Measurements from ENCODE around the gene CALHM6. TPM values are rescaled to one million over a fixed set of nuclear protein-coding genes. Genes with fewer than 3 reads are reported as not detected.

Gene CALHM6
- polyA plus RNA-seq, 1 experiment = 0.75 TPM

DNA sequence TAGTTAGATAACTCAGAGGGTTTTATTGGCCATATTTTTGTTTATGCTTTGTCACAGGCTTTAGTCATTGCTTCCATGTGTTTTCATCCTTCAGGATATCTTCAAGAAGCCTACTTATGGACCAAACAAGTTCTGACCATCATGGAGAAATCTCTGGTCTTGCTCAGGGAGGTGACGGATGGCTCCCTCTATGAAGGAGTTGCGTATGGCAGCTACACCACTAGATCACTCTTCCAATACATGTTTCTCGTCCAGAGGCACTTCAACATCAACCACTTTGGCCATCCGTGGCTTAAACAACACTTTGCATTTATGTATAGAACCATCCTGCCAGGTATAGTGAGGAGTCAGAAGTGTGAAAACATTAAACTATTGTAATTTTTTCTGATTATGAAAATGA lies 30.3 kb upstream of the CALHM6 start:
- peaks cover 6% of the 10 kb centered on the region; the same call in 1 of the 2 replicates for H3K36me3 ChIP-seq (ENCODE audit: control insufficient read depth, insufficient read depth, low read length)
- POLR2A ChIA-PET = no interaction called here
- no peaks in the 10 kb centered on the region for H3K27me3 ChIP-seq (ENCODE audit: control insufficient read depth, insufficient read depth, low read length)
- CTCF ChIA-PET = no interaction called here
- TF ChIP-seq, protein P1, sequence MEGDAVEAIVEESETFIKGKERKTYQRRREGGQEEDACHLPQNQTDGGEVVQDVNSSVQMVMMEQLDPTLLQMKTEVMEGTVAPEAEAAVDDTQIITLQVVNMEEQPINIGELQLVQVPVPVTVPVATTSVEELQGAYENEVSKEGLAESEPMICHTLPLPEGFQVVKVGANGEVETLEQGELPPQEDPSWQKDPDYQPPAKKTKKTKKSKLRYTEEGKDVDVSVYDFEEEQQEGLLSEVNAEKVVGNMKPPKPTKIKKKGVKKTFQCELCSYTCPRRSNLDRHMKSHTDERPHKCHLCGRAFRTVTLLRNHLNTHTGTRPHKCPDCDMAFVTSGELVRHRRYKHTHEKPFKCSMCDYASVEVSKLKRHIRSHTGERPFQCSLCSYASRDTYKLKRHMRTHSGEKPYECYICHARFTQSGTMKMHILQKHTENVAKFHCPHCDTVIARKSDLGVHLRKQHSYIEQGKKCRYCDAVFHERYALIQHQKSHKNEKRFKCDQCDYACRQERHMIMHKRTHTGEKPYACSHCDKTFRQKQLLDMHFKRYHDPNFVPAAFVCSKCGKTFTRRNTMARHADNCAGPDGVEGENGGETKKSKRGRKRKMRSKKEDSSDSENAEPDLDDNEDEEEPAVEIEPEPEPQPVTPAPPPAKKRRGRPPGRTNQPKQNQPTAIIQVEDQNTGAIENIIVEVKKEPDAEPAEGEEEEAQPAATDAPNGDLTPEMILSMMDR (IDR thresholded peaks at IDR 0.05; ENCODE audit: insufficient read depth, low read depth, low read length) = no peak
- no peak for DNase-seq (ENCODE audit: low read depth)
- H3K4me3 ChIP-seq (ENCODE audit: low read depth, low read length) = no peak overlapping the region

DNA sequence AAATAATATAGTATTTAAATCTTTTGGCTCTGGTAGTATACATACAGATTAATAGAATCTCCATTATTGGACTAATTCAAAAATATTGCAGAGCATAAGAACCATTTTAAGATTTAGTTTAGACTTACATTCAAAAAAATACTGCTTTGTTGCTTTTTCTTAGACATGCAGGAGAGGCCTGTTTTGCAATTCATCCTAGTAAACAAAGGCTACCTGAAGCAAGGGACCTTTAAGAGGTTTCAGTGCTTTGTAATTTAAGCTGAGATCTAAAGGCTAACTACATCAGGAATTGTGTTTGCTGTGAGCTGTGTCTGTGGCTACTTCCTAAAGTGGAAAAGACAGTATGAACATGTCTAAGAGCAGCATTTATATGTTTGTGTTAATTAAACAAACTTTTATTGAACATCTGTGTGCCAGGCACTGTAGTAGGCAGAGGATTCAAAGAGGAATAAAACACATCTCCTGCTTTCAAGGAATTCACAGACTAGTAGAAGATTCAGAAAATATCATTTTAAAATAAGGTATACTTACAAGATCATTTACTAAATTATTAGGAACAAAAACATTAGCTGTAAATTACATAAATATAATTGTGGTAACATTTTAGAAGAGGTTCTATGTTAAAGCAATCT lies 29.1 kb upstream of the CALHM6 start:
- TF ChIP-seq, protein P1 (IDR thresholded peaks at IDR 0.05; ENCODE audit: insufficient read depth, low read depth, low read length) = no peak
- peaks cover 10% of the 10 kb centered on the region for H3K36me3 ChIP-seq (ENCODE audit: control insufficient read depth, insufficient read depth, low read length)
- ChIA-PET POLR2A (no interaction called here), CTCF (interaction anchor here (0.6 to 1.0 kb wide), 2 partner anchors 12 to 347 kb away, joined by 3 to 4 read pairs; no protein-coding TSS in a partner anchor)
- H3K4me3 ChIP-seq (ENCODE audit: low read depth, low read length) = no peak overlapping the region
- no peaks in the 10 kb centered on the region for H3K27me3 ChIP-seq (ENCODE audit: control insufficient read depth, insufficient read depth, low read length)
- DNase-seq (ENCODE audit: low read depth) = no peak

DNA sequence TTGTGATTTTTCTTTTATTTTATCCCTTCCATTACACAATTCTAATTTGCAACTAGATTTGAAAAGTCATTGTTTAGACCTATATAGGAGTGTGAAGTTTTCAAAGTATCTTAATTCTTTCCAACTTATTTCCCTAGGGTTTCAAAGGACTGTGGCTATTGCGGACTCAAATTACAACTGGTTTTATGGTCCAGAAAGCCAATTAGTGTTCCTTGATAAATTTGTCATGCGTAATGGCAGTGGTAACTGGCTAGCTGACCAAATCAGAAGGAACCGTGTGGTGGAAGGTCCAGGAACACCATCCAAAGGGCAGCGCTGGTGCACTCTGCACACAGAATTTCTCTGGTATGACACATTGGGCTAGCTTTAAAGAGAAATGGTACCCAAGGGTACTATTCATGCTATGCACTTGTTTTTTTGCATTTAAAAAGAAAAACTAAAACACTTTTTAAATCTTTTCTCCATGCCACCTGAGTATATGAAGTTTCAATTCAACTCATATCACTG lies 27.9 kb upstream of the CALHM6 start:
- TF ChIP-seq, protein P1 (IDR thresholded peaks at IDR 0.05; ENCODE audit: insufficient read depth, low read depth, low read length) = no peak
- no peaks in the 10 kb centered on the region for H3K27me3 ChIP-seq (ENCODE audit: control insufficient read depth, insufficient read depth, low read length)
- ChIA-PET CTCF (interaction anchor here (1.0 kb wide), 1 partner anchor 11 kb away, joined by 3 read pairs; no protein-coding TSS in a partner anchor), POLR2A (no interaction called here)
- H3K4me3 ChIP-seq (ENCODE audit: low read depth, low read length) = no peak overlapping the region
- peaks cover 10% of the 10 kb centered on the region for H3K36me3 ChIP-seq (ENCODE audit: control insufficient read depth, insufficient read depth, low read length)
- no peak for DNase-seq (ENCODE audit: low read depth)

DNA sequence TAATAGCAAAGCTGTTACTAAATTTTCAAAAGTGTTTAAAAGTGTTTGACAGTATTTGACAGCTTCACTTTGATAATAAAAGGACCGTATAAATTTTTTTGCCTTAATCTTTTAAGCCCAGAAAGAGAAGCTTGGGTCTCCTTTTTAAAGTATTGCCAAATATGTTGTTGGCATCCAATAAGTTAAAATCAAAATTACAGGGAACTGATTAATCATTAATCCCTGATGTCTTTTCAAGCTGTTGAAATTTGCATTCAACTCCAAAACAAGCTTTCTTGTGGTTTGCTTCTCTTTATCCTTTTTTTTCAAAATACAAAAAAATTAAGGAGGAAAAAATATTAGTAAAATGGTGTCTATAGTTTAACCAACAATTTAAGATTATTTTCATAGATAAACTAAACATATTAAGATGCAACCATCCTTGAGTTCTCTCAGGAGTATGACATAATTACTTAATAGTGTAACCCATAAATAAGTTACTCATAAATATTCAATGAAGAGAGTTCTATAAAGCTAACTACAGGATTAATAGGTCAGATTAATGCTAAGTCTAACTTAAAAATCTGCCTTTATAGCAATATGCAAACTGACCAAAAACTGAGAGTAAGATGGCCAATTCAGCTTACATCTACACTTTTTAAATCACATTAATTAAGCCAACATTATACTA lies 27.0 kb upstream of the CALHM6 start:
- CTCF ChIA-PET = interaction anchor here (0.9 kb wide), 1 partner anchor 146 kb away, joined by 3 read pairs; no protein-coding TSS in a partner anchor
- no peak overlapping the region for H3K4me3 ChIP-seq (ENCODE audit: low read depth, low read length)
- H3K27me3 ChIP-seq (ENCODE audit: control insufficient read depth, insufficient read depth, low read length) = no peaks in the 10 kb centered on the region
- TF ChIP-seq, protein P1 (IDR thresholded peaks at IDR 0.05; ENCODE audit: insufficient read depth, low read depth, low read length) = no peak
- peaks cover 8% of the 10 kb centered on the region; the same call in 1 of the 2 replicates for H3K36me3 ChIP-seq (ENCODE audit: control insufficient read depth, insufficient read depth, low read length)
- POLR2A ChIA-PET = no interaction called here
- DNase-seq (ENCODE audit: low read depth) = no peak

DNA sequence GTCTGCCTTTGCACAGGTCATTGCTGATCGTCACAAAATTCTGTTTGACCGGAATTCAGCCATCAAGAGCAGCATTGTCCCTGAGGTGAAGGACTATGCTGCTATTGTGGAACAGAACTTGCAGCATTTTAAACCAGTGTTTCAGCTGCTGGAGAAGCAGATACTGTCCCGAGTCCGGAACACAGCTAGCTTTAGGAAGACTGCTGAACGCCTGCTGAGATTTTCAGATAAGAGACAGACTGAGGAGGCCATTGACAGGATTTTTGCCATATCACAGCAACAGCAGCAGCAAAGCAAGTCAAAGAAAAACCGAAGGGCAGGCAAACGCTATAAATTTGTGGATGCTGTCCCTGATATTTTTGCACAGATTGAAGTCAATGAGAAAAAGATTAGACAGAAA lies 24.6 kb upstream of the CALHM6 start:
- peaks cover 8% of the 10 kb centered on the region; the same call in 1 of the 2 replicates for H3K36me3 ChIP-seq (ENCODE audit: control insufficient read depth, insufficient read depth, low read length)
- no peak overlapping the region for H3K4me3 ChIP-seq (ENCODE audit: low read depth, low read length)
- no peak for DNase-seq (ENCODE audit: low read depth)
- ChIA-PET POLR2A (no interaction called here), CTCF (interaction anchor here (0.7 kb wide), 1 partner anchor 149 kb away, joined by 3 read pairs; no protein-coding TSS in a partner anchor)
- TF ChIP-seq, protein P1 (IDR thresholded peaks at IDR 0.05; ENCODE audit: insufficient read depth, low read depth, low read length) = no peak
- no peaks in the 10 kb centered on the region for H3K27me3 ChIP-seq (ENCODE audit: control insufficient read depth, insufficient read depth, low read length)

All from BJ (cell line).